GM19455 (cell line): ENCODE results near the gene RAB8B.

Experiments used
- ATAC-seq: cut with Tn5 transposase; IDR thresholded peaks from one replicate; pipeline ENCODE4 v1.9.1; 2021; ENCODE audit not compliant: unreplicated experiment

RAB8B gene

GRCh38 chr15:63305260-63305659 is 115.9 kb downstream of the RAB8B start:
- no peak for ATAC-seq

GRCh38 chr15:63306492-63307073 is 117.2 kb downstream of the RAB8B start:
- no peak for ATAC-seq

GRCh38 chr15:63308491-63308890 is 119.1 kb downstream of the RAB8B start:
- ATAC-seq: no peak

- no peak for ATAC-seq
These were observed 119.5 kb downstream of the RAB8B start for GRCh38 chr15:63308947-63309346.

GRCh38 chr15:63310646-63311045 is 121.2 kb downstream of the RAB8B start:
- no peak for ATAC-seq

- ATAC-seq: no peak
These were observed 122.9 kb downstream of the RAB8B start for GRCh38 chr15:63312286-63312685.

- no peak for ATAC-seq
These were observed 124.4 kb downstream of the RAB8B start for GRCh38 chr15:63313825-63314224.

- ATAC-seq: no peak
These were observed 125.0 kb downstream of the RAB8B start for GRCh38 chr15:63314409-63314808.
